Colonic mucosa (tissue), 4 donors: ENCODE data around the gene ATF6. TPM values are rescaled to one million over a fixed set of nuclear protein-coding genes. Genes with fewer than 3 reads are reported as not detected.
"Not testable (repeated sequence)": the region's sequence is repeated elsewhere in the genome, so short reads cannot be mapped to it uniquely, and the experiment has no call there.

Experiments used
- DNase-seq: peaks from one replicate; pipeline ENCODE4 v3.0.0-alpha.2; 2020
- H3K27ac ChIP-seq: fragments of 200-600 bp; one replicate; pipeline ENCODE4 v1.8.0; 2021
- H3K27me3 ChIP-seq: fragments of 200-600 bp; one replicate; pipeline ENCODE4 v1.8.0; 2021
- H3K36me3 ChIP-seq: fragments of 200-600 bp; one replicate; pipeline ENCODE4 v1.8.0; 2021
- H3K4me1 ChIP-seq: fragments of 200-600 bp; one replicate; pipeline ENCODE4 v1.8.0; 2021; ENCODE audit warnings: mild to moderate bottlenecking
- H3K4me3 ChIP-seq: fragments of 200-600 bp; one replicate; pipeline ENCODE4 v1.8.0; 2021
- H3K9ac ChIP-seq, 2 donors: one replicate each; pipeline ENCODE4 v1.7.0; 2013; ENCODE audit warnings: control low read depth in 2 of 2, low read depth in 2 of 2, low read length in 2 of 2
- H3K9me3 ChIP-seq: fragments of 200-600 bp; one replicate; pipeline ENCODE4 v1.8.0; 2021
- CTCF ChIP-seq: fragments of 200-600 bp; IDR thresholded peaks from one replicate; pipeline ENCODE4 v1.8.0; 2022; ENCODE audit warnings: antibody characterized with exemption, mild to moderate bottlenecking
- intact Hi-C: fragments of 100-400 bp; cut with DNase I; formaldehyde crosslinking; loops from one replicate; pipeline ENCODE4 v1.14.1; 2022
- total RNA-seq, 2 donors: library from RNA; stranded (reverse); fragmentation: NEBNext Ultra II Directional in 1 of 2; extraction: Animal tissue kit (Norgen Biotek cat#: 25700) in 1 of 2; gene quantifications; one replicate each; pipeline ENCODE4 v1.2.1, GENCODE V29; 2021
- donor health status: healthy.
- donor health status: DM: no; HTN: no; CAD: no.
- donor health status: DM: no; HTN: no; CAD: no.

ATF6 gene
- total RNA-seq, 2 donors from 2014 or later: 19.6 to 24.2 TPM

- intact Hi-C loops: no loop called here
- no peak for DNase-seq
- Histone ChIP-seq H3K36me3 (peaks cover 6% of the 10 kb centered on the region), H3K9ac (no peak overlapping the region), H3K9me3 (no peaks in the 10 kb centered on the region), H3K27ac (no peak overlapping the region), H3K27me3 (no peaks in the 10 kb centered on the region), H3K4me1 (no peaks in the 10 kb centered on the region), H3K4me3 (no peak overlapping the region)
- no peak for TF ChIP-seq CTCF
These were observed 18.3 kb upstream of the ATF6 start for GRCh38 chr1:161747801-161748200.

GRCh38 chr1:161749509-161750407 is 16.4 kb upstream of the ATF6 start, which contains the start of gene DUSP12:
TSS of gene DUSP12 (plus strand) at chr1:161749786. CDS start at chr1:161749802, 16 bp downstream.
- Histone ChIP-seq H3K9ac (peak within 1 kb of the TSS; percentile 93 to 95), H3K27me3 (no peaks in the 10 kb centered on the region), H3K27ac (peak within 1 kb of the TSS; percentile 85), H3K9me3 (no peaks in the 10 kb centered on the region), H3K36me3 (peaks cover 6% of the 10 kb centered on the region), H3K4me3 (peak within 1 kb of the TSS; percentile 80), H3K4me1 (no peaks in the 10 kb centered on the region)
- peak; percentile 94 for DNase-seq
- intact Hi-C loops: no loop called here
- no peak for TF ChIP-seq CTCF

GRCh38 chr1:161763522-161764098 is 2.5 kb upstream of the ATF6 start:
- peak; percentile 36 for DNase-seq
- Histone ChIP-seq H3K9ac (no peak overlapping the region), H3K4me3 (no peak overlapping the region), H3K36me3 (no peaks in the 10 kb centered on the region), H3K4me1 (no peaks in the 10 kb centered on the region), H3K27me3 (no peaks in the 10 kb centered on the region), H3K27ac (no peak overlapping the region), H3K9me3 (no peaks in the 10 kb centered on the region)
- peak; percentile 52 for TF ChIP-seq CTCF
- intact Hi-C loops: no loop called here

- Histone ChIP-seq H3K4me1 (no peaks in the 10 kb centered on the region), H3K4me3 (no peak overlapping the region), H3K36me3 (no peaks in the 10 kb centered on the region), H3K27ac (no peak overlapping the region), H3K9me3 (no peaks in the 10 kb centered on the region), H3K9ac (no peak overlapping the region), H3K27me3 (no peaks in the 10 kb centered on the region)
- intact Hi-C loops: no loop called here
- no peak for TF ChIP-seq CTCF
- DNase-seq: no peak
These were observed 2.3 kb downstream of the ATF6 start for GRCh38 chr1:161768461-161768860.

- TF ChIP-seq CTCF: no peak
- Histone ChIP-seq H3K9me3 (no peaks in the 10 kb centered on the region), H3K9ac (no peak overlapping the region), H3K4me3 (no peak overlapping the region), H3K27ac (no peak overlapping the region), H3K27me3 (no peaks in the 10 kb centered on the region), H3K36me3 (no peaks in the 10 kb centered on the region), H3K4me1 (no peaks in the 10 kb centered on the region)
- no peak for DNase-seq
- intact Hi-C loops: no loop called here
These were observed 3.0 kb downstream of the ATF6 start for GRCh38 chr1:161768986-161769672.

GRCh38 chr1:161769673-161770045 is 3.5 kb downstream of the ATF6 start:
- H3K27ac ChIP-seq, H3K27me3 ChIP-seq, H3K4me3 ChIP-seq, intact Hi-C loops, DNase-seq, H3K9ac ChIP-seq, H3K36me3 ChIP-seq, H3K4me1 ChIP-seq, H3K9me3 ChIP-seq: not testable (repeated sequence)
